SK-N-SH treated with all-trans-retinoic acid at 6 μM for 48 hours (cell line): ENCODE results near the gene HOXA13.

Experiments
- GLIS3 ChIP-seq: fragments of 250-450 bp; sonication (Bioruptor Pico); IDR thresholded peaks from 2 replicates; pipeline ENCODE4 v1.5.0; 2020; ENCODE audit warnings: mild to moderate bottlenecking, moderate library complexity
- RARB ChIP-seq: fragments of 250-450 bp; sonication (Bioruptor Pico); IDR thresholded peaks from 2 replicates; pipeline ENCODE4 v1.8.0; 2021; ENCODE audit warnings: mild to moderate bottlenecking, moderate library complexity
- TSHZ2 ChIP-seq: fragments of 250-450 bp; sonication (Bioruptor Pico); IDR thresholded peaks from 2 replicates; pipeline ENCODE4 v1.5.0; 2020; ENCODE audit warnings: mild to moderate bottlenecking, moderate library complexity
- TF ChIP-seq, protein P1 (sequence below): fragments of 250-450 bp; sonication (Bioruptor Pico); IDR thresholded peaks from 2 replicates; pipeline ENCODE4 v1.8.0; 2020; ENCODE audit warnings: mild to moderate bottlenecking, moderate library complexity, borderline replicate concordance

GRCh38 chr7:27162561-27163287 lies 37.2 kb downstream of the HOXA13 start:
- TF ChIP-seq, protein P1, sequence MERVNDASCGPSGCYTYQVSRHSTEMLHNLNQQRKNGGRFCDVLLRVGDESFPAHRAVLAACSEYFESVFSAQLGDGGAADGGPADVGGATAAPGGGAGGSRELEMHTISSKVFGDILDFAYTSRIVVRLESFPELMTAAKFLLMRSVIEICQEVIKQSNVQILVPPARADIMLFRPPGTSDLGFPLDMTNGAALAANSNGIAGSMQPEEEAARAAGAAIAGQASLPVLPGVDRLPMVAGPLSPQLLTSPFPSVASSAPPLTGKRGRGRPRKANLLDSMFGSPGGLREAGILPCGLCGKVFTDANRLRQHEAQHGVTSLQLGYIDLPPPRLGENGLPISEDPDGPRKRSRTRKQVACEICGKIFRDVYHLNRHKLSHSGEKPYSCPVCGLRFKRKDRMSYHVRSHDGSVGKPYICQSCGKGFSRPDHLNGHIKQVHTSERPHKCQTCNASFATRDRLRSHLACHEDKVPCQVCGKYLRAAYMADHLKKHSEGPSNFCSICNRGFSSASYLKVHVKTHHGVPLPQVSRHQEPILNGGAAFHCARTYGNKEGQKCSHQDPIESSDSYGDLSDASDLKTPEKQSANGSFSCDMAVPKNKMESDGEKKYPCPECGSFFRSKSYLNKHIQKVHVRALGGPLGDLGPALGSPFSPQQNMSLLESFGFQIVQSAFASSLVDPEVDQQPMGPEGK, result no peak
- TF ChIP-seq GLIS3 (no peak), RARB (no peak), TSHZ2 (CRISPR knock-in tag) (no peak)
